DMS153 treated with DMSO at 0.1 percent for 48 hours (cell line): ENCODE measurements around the gene ZCCHC2.
A peak's percentile ranks its signal among the peaks of the same experiment; 100 is the strongest.

Experiments used
- DNase-seq: peaks from one replicate; lab custom pipeline; 2025; ENCODE audit not compliant: unreplicated experiment; lab: John Stamatoyannopoulos, UW

The ZCCHC2 gene

DNA sequence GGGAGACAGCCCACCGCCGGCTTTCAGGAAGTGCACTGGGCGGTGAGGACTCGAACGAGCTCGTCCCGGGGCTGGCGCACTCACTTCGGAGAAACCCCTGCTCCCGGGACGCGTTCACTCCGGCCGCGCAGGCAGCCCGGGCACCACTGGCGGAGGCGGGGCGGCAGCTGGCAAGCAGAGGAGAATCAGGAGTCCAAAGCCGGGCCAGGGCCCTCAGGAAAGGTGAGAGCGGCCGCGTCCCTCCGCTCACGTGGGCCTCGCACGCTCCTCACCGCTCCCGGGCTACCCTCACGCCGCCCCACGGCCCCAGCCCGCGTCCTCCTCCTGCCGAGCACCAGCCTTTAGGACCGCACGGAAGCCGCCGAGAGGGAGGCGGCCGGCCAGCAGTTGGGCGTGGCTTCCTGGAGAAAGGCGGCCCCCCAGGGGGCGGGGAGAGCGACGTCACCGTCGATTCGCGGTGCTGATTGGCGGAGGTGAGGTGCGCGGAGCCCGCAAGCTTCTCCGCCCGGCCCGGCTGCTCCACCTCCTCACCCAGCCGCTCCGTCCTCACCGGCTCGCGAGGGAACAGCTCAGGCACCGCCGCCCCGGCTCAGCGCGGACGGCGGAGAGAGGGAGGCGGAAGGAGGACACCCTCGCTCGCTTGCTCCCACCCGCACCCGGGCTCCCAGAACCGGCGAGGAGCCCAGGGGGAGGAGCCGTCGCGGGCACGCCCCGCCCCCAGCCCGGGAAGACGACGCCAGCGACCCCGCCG is at the start of gene ZCCHC2:
Gene ZCCHC2, plus strand, starts transcription at position 522 of the 751 bp plus-strand sequence. CDS start 400 bp downstream, outside the sequence.
- peak; percentile 93 for DNase-seq

DNA sequence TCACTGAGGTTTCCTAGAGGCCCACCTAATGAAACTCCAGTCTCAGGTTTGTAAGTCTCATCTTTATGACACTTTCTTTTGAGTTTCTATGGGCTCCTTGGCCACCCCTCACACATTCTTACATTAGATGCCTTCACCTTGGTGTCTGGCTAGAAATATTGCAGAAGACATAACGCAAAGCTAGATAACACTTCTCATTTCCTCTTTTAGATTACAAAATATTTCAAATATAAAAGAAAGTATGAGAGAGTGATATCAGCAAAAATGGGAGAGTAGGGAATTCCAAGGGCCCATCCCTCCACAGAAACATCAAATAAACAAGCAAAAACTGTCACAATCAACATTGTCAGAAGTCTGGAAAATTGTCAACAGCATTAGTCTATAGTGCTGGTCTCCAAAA is 43.3 kb upstream of the ZCCHC2 start:
- DNase-seq: no peak

DNA sequence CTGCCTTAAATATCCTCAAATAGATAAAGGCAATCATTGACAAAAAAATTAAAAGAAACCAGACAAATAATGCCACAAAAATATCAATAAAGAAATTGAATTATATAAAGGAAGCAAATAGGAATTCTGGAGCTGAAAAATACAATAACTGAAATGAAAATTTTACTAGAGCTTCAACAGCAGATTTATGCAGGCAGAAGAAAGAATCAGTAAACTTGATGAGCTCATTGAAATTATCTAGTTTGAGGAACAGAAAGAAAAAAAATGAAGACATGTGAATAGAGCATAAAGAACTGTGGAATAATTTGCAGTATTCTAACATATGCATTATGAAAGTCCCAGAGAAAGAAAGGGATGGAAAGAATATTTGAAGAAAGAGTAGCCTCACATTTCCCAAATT is 41.9 kb upstream of the ZCCHC2 start:
- DNase-seq: no peak

DNA sequence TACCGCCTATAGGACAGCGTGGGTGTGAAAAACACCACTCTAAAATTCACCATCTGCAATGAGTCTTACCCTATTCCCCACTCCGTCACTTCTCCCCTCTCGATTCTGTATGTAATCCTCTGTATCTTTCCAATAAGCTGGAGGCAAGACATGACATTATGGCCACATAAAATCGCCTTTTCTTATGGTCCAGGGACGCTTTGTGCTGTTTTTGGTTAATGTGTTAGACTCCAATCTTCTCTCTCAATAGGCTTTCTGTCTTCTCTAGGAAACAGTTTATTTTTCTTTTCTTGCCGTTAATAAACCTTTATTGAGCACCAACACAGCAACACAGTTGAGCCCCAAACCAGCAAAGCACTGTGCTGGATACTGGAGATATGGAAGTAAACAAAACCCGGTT is 37.9 kb upstream of the ZCCHC2 start:
- no peak for DNase-seq

DNA sequence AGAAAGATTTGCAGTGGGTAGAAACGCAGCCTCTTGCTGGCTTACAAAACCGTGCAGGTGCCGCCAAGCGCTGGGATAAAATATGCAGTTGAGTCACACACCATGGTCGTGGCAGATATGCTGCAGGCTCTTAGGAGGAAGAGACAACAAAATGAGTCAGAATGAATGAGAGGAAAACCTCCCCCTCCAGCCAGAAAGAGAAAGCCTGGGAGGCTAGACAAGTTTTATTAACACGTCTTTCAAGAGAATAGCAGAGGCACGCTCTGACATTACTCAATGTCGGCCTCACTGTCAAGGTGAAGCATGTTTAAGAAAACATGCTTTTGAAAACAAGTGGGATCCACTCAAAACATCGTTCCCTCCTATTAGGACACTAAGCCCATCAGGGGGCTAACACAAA is 37.1 kb upstream of the ZCCHC2 start:
- DNase-seq: peak; percentile 21

DNA sequence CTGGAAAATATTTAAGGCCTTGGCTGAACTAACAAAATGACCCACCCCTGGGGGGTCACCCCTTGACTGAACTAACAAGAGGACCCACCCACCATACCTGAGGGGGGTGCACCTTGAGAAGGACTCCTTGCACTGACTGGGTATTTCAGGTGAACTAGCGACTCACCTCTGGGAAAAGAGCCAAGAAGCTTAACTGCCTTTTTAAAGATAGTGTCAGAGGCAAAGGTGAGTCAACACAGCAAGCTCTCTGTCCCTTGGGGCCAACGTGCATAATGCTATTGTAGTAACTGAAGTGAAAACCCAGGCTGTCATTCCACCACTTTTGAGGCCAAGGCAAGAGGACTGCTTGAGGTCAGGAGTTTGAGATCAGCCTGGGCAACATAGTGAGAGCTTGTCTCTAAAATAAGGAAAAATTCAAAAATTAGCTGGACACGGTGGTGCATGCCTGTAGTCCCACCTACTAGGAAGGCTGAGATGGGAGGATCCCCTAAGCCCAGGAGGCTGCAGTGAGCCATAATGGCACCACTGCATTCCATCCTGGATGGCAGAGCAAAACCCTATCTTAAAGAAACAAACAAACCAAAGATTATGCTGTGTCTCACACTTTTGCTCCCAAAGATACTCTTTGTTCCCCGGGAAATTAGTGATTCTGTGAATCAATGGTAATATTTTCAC is 36.4 kb upstream of the ZCCHC2 start:
- DNase-seq: peak; percentile 84

DNA sequence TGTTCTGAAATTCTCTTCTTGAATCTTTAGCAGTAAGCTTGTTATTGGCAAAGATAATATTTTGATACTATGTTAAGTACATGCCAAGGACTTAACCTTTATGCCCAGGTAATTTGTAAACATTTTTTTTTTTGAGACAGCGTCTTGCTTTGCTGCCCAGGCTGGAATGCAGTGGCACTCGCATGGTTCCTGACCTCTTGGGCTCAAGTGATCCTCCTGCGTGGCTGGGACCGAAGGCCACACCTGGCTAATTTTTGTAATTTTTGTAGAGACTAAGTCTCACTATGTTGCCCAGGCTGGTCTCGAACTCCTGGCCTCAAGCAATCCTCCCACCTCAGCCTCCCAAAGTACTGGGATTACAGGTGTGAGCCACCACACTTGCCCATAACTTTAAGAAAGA is 35.7 kb upstream of the ZCCHC2 start:
- DNase-seq: no peak

DNA sequence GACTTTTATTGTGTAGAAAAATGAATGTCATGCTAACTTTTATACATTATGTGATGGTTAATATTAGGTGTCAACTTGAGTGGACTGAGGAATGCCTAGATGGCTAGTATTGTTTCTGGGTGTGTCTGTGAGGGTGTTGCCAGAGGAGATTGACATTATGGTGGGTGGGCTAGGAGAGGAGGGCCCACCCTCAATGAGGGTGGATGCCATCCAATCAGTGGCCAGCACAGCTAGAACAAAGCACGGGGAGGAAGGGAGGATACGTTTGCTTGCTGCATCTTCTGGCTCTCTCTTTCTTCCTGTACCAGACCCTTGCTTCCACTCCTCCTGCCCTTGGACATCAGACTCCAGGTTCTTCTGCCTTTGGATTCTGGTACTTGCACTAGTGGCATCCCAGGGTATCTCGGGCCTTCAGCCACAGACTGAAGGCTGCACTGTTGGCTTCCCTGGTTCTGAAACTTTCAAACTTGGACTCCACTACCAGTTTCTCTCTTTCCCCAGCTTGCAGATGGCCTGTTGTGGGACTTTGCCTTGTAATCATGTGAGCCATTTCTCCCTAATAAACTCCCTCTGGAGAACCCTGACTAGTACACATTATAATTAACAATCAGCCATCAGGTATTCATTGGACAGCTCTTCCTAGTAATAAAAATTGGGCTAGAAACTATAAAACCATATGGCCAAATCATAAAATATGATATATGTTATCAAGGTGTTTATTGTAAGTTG is 31.7 kb upstream of the ZCCHC2 start:
- no peak for DNase-seq

DNA sequence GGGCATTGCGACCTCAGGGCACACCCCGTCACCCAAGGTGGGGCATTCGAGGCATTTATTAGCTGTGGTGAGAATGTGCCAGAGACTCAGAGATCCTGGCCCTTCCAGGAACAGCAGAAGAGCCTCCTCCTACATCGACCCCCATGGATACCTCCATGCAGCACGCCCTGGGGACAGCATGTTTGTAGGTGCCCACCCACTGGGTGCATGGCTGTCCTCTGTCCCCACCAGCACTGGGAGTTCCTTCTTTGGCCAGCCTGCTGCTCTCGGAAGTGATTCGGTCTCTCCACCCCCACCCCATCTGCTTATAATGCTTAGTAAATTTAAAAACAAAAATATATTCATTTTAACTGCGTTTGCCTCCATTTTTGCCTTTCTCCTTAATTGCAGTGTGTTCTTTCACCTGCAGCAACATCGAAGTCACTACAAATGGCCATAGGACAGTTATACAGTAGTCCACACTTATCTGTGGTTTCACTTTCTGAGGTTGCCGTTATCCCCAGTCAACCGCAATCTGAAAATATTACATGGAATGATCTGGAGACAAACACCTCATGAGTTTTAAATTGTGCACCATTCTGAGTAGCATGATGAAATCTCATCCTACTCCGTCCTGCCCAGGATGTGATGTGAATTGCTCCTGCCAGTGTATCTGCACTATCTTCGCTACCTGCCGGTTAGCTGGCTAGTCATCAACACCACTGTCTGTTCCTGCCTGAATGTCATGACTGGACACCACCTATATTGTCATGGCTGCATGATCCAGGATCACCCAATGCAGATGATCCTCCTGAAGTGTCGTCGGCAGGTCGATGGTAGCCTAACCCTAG is 29.6 kb upstream of the ZCCHC2 start:
- no peak for DNase-seq

DNA sequence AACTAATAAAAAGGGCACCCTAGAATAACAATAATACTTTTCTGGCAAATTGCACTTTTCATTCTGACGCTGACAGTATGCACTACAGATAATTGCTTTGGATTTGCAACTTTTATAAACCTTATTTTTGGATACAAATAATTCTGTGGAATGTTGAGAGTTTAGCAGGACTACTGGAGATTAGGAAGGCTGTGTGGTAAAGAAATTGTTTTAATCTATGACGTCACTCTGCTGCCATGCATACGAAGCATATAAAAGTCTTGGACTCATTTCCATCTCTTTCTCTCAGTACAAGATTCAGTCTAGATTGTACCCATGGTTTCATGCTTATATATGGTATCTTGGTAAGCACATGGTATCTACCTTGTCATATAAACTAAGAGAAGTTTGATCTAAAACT is 28.1 kb upstream of the ZCCHC2 start:
- DNase-seq: no peak

DNA sequence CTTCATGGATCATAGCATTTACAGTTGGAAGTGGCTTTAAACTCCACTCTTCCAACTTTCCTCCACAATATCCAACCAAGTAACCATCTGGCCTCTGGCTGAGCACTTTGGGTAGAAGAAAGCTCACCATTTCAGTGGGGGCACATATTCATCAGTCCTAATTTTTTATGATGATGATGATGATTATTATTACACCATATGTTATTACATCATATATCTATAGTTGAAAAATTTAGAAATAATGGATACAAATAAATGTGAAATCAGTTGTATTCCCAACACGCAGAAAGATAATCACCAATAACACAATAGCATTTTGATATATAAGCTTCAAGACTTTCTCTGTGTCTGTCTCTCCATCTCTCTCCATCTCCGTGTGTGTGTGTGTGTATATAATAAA is 26.6 kb upstream of the ZCCHC2 start:
- no peak for DNase-seq

DNA sequence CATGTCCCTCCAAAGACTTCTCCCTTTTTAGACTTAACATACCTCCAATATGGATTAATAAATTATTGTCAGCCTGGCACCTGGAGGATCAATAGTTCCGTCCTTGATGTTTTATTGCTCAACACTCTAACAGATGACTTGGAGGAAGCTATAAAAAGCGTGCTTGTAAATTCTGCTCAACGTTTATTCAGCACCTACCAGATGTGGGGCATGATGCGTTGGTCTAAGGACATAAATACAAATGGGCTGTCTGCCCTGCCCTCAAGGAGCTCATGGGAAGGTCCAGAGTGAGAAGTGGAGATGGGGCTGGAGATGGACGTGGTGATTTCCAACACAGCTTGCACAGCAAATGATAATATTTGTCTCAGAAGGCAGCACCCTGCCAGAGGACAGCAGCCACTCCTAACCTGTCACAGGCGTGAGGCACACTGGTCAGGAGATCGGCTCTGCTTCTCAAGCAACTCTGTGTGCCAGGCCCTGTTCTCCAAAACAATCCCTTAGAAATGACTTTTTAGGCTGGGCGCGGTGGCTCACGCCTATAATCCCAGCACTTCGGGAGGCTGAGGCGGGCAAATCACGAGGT is 25.5 kb upstream of the ZCCHC2 start:
- no peak for DNase-seq

DNA sequence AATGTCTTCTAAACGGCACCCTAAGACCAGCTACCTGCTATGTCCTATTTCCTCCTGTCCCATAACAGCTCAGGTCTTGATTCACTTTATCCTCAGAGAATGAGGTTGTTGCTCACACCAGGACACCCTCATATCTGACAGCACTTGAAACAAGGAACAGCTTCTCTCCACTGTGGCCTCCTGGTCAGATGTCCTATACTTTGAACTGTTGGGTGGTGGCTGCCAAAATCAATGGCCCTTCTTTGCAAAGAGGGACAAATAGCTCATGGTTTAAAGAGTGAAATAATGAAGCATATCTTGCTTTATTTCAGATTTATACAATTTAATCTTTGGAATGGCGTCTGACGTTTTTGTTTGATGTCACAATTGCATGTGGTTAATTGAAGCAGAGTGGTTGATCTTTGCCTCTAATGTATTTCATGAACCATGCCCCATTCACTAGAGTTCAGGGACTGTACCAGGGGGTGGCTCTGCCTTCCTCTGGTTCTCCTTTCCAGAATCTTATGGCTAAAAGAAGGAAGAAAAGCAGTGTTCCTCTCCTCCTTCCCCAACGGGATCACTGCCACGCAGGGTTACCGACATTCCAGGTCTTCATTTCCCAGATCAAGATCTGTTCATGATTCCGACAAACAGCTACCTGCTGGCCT is 24.1 kb upstream of the ZCCHC2 start:
- DNase-seq: no peak

DNA sequence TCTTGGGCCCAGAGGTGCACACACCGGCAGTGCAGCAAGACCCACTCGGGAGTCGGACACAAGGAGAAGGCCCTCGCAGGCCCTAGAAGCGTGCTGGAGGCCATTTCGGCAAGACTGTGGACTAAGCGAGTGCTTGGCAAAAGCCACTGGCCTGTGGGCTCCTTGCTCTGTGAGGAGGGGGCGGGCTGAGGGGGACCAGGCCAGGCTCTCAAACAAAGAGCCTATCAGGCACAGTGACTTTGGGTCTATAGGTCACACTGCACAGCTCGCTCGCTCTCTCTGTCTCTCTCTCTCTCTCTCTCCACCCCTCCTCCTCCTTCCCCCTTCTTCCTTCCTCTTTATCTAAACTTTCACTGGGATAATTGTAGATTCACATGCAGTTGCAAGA is 23.6 kb upstream of the ZCCHC2 start:
- DNase-seq: no peak

DNA sequence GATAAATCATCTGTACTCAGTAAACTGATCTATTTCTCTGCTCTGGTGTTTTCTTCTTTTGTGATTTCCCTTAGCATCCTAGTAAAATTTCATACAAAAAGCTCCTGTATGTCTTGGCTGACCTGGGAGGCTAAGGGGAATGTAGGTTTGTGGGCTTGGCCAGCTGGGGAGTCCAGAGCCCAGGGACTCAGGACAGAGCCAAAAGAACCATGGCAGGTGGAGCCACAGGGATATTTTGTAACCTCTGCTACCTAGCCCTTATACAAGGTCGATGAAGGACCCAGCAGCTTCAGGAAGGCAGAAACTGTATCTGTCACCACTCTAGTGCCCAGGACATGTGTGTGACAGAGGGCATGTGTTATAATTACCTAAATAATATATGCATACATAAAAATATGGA is 22.7 kb upstream of the ZCCHC2 start:
- no peak for DNase-seq

DNA sequence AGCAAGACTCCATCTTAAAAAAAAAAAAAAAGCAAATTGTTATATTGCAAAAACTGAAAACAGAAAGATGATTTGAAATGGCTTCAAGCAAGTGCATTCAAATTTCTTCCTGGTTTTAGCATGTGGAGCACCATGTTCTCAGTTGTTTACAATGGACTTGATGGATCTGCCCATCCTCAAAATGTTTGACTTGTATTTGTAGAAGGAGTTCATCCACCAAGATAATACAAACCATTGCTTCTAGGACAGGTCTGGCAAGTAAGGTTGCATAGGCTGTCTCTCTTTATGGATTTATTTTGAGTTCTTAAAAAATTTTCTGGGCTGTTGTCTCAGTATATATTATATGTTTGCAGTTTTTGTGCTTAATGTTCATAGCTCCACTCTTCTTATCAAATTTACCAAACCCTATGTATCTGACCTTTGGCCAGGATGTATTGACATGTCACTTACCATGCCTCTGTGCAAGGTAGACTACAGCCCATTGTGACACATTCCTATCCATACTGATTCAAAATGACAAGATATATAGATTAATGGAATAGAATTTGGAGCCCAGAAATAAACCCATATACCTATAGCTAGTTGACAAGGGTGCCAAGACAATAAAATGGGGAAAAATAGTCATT is 21.7 kb upstream of the ZCCHC2 start:
- no peak for DNase-seq

DNA sequence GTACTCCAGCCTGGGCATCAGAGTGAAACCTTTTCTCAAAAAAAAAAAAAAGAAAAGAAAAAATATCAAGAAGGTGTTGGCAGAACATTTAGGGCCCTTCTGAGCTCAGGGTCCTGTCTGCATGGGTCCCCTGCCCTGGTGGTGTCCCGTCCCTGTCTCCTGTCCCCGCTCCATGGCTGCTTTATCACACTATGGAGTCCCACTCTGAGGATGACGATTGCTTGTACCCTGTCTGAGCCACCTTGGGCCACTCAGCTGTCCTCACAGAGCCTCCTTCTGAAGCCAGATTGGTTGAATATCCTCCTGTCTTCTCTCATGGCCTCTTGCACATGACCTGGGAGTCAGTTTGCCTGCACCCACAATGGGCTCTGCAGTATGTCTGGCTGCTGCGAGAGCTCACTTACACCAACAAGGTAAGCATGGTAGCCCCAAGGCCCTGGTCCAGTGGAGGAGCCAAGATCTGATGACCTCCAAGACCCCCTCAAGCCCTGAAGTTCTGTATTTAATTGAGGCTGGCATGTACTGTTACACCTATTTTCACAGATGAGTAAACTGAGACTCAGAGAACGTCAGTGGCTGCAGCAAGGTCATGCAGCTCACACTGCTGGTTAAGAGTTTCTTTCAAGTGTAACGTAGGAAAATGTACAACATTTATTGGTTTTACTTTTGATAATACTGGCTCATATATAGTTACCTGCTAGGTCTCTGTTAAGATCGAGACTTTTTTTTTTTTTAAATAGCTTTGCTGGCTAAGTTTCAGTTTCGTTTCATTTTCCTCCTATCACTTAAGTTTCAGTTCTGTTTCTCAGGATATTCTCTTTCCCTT is 16.9 kb upstream of the ZCCHC2 start:
- no peak for DNase-seq

DNA sequence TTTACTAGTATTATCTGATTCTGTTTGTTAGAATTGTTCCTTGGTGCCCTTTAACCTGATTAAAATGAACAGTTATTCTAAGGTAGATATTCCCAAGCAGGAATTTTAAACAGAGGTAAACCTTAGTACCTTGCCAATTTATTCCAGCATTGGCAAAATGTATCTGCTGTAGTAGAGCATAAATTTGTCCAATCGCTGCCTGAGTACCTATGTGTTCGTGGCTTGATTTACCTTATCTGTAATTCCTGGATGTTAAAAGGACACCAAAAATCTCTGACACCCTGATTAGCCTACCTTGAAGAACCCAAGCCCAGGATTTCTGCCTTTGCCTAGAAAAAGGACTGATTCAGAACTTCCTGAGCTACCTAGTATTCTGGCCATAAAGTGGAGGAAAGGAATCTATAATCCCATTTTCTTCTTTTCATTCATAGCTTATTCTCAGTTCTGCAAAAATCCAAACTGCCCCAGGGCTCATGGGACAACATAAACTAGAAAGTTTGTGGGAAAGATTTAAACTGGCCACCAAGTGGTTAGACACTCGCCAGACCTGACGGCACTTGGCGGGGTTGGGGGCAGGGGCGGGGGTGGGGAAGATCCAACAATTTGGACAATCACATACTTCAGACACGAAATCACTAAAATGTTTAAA is 16.2 kb upstream of the ZCCHC2 start:
- DNase-seq: no peak

DNA sequence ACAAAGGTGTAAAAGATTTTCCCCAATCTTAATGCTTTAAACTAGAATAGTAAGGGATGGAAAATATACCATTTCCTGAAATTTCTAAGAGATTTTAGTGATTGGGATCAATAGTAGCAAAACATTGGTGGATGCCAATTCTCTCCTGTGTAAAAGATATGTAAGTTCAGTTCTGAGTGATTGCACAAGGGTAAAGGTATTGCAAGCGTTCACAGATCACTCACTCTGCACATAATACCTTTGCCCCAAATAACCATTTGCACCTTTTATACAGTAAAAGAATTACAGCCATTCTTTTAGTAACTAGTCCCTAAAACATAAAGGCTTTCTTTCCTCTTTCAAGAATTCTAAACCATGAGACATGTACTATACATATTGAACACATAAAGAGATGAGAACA is 13.0 kb upstream of the ZCCHC2 start:
- no peak for DNase-seq
